A673 (cell line): ENCODE data around the gene CYTH1. TPM values are rescaled to one million over a fixed set of nuclear protein-coding genes. Genes with fewer than 3 reads are reported as not detected.

ENCODE experiments used
- BruUV-seq: library from RNA; stranded (reverse); fragments of 400-500 nt; replicated peaks from 2 replicates; lab custom pipeline; 2021; lab: Mats Ljungman, UMichigan
- CTCF ChIA-PET: fragments of 300-600 bp; sonication (Branson Sonifier 250); formaldehyde crosslinking; loops from one replicate; lab custom pipeline; 2022; ENCODE audit warnings: antibody characterized with exemption; lab: Charles Lee
- POLR2A ChIA-PET: fragments of 300-600 bp; sonication (Branson Sonifier 250); formaldehyde crosslinking; loops from one replicate; lab custom pipeline; 2022; ENCODE audit warnings: antibody characterized with exemption; ENCODE audit not compliant: low non-redundant PET; lab: Charles Lee
- DNase-seq: peaks from one replicate; pipeline ENCODE4 v3.0.0-alpha.2; 2015; ENCODE audit warnings: low spot score
- H3K27ac ChIP-seq: fragments of 200-600 bp; sonication (generic); 2 replicates; pipeline ENCODE4 v1.5.1; 2016; ENCODE audit warnings: mixed run types, low read depth, mild to moderate bottlenecking, mixed read lengths, antibody characterized with exemption, low read length; ENCODE audit not compliant: poor library complexity, severe bottlenecking
- H3K27me3 ChIP-seq: fragments of 200-600 bp; sonication (generic); replicated peaks from 2 replicates; pipeline ENCODE4 v1.6.1; 2017; ENCODE audit warnings: mixed run types, low read depth, mild to moderate bottlenecking, mixed read lengths, antibody characterized with exemption, low read length; ENCODE audit not compliant: insufficient read depth, poor library complexity
- H3K36me3 ChIP-seq: fragments of 200-600 bp; sonication (generic); 2 replicates; pipeline ENCODE4 v1.6.1; 2016; ENCODE audit warnings: mixed run types, mild to moderate bottlenecking, mixed read lengths, antibody characterized with exemption, low read length; ENCODE audit not compliant: insufficient read depth, poor library complexity, severe bottlenecking
- H3K4me1 ChIP-seq: fragments of 200-600 bp; sonication (generic); 2 replicates; pipeline ENCODE4 v1.6.1; 2017; ENCODE audit warnings: mixed run types, mild to moderate bottlenecking, mixed read lengths, antibody characterized with exemption, low read length; ENCODE audit not compliant: insufficient read depth, poor library complexity, severe bottlenecking
- H3K4me3 ChIP-seq: fragments of 200-600 bp; sonication (generic); 2 replicates; pipeline ENCODE4 v1.5.1; 2016; ENCODE audit warnings: low read depth, mixed run types, mild to moderate bottlenecking, mixed read lengths, low read length; ENCODE audit not compliant: poor library complexity, severe bottlenecking
- H3K9me3 ChIP-seq: fragments of 200-600 bp; sonication (generic); 2 replicates; pipeline ENCODE4 v1.6.1; 2016; ENCODE audit warnings: mixed run types, low read depth, mild to moderate bottlenecking, mixed read lengths, antibody characterized with exemption, low read length; ENCODE audit not compliant: poor library complexity, severe bottlenecking
- CTCF ChIP-seq: fragments of 300-800, 200-600 bp; sonication (generic); conservative IDR thresholded peaks from 2 replicates; pipeline ENCODE4 v1.5.1; 2017; ENCODE audit warnings: low read depth, mild to moderate bottlenecking, antibody characterized with exemption, low read length, moderate library complexity, mixed read lengths
- EZH2 ChIP-seq: fragments of 200-600 bp; sonication (generic); IDR thresholded peaks from 2 replicates; pipeline ENCODE4 v1.6.1; 2017; ENCODE audit warnings: borderline replicate concordance, low read depth, mild to moderate bottlenecking, mixed read lengths, antibody characterized with exemption, low read length; ENCODE audit not compliant: poor library complexity, severe bottlenecking
- intact Hi-C: fragments of 100-400 bp; cut with micrococcal nuclease; formaldehyde crosslinking; loops from one replicate; pipeline ENCODE4 v1.10.0; 2022; ENCODE audit not compliant: unreplicated experiment
- total RNA-seq: library from RNA; stranded (reverse); gene quantifications from 2 replicates; pipeline ENCODE4 v1.2.3, GENCODE V29; 2021

CYTH1 gene
- total RNA-seq, 1 experiment from 2014 or later, result 17.9 TPM

- H3K27me3 ChIP-seq, result no peaks in the 10 kb centered on the region
- no peaks in the 10 kb centered on the region for H3K9me3 ChIP-seq
- ChIA-PET POLR2A (no interaction called here), CTCF (no interaction called here)
- H3K4me1 ChIP-seq, result peaks cover 6% of the 10 kb centered on the region
- BruUV-seq, result no TSS peak
- H3K4me3 ChIP-seq, result no peak overlapping the region
- intact Hi-C loops, result no loop called here
- no peak for DNase-seq
- TF ChIP-seq CTCF (0 out of 2 replicates have a peak, but pooled peaks have one; percentile 23), EZH2 (no peak)
- no peak overlapping the region for H3K27ac ChIP-seq
- no peaks in the 10 kb centered on the region for H3K36me3 ChIP-seq
These were observed 12.8 kb downstream of the CYTH1 start for GRCh38 chr17:78769196-78769773.

GRCh38 chr17:78767806-78768205, 14.3 kb downstream of the CYTH1 start:
- CTCF ChIA-PET, result no interaction called here
- no peak for DNase-seq
- H3K27me3 ChIP-seq, result no peaks in the 10 kb centered on the region
- H3K9me3 ChIP-seq, result no peaks in the 10 kb centered on the region
- no peak overlapping the region for H3K27ac ChIP-seq
- H3K4me1 ChIP-seq, result no peaks in the 10 kb centered on the region
- no peak for TF ChIP-seq CTCF
- TF ChIP-seq EZH2, result no peak
- intact Hi-C loops, result no loop called here
- no peaks in the 10 kb centered on the region for H3K36me3 ChIP-seq
- no peak overlapping the region for H3K4me3 ChIP-seq
- POLR2A ChIA-PET, result no interaction called here
- no TSS peak for BruUV-seq

GRCh38 chr17:78766743-78767294, 15.3 kb downstream of the CYTH1 start:
- no TSS peak for BruUV-seq
- no peak for TF ChIP-seq CTCF
- no peak for TF ChIP-seq EZH2
- intact Hi-C loops, result no loop called here
- no peak for DNase-seq
- Histone ChIP-seq H3K36me3 (no peaks in the 10 kb centered on the region), H3K9me3 (no peaks in the 10 kb centered on the region), H3K27me3 (no peaks in the 10 kb centered on the region), H3K4me3 (no peak overlapping the region), H3K4me1 (peaks cover 7% of the 10 kb centered on the region), H3K27ac (no peak overlapping the region)
- ChIA-PET CTCF (no interaction called here), POLR2A (no interaction called here)
